Stomach (tissue), 4 donors: ENCODE measurements around the gene FLOT1.

ENCODE experiments used
- CTCF ChIP-seq, 7 experiments: fragments of 450-650 bp in 4 of 7; fragments of 200-600 bp in 3 of 7; sonication (generic) in 3 of 7; IDR thresholded peaks; one replicate each; pipeline ENCODE4 v1.5.1; 2016 to 2019; ENCODE audit warnings: antibody characterized with exemption in 7 of 7, control low read depth in 2 of 7, mild to moderate bottlenecking in 1 of 7
- EP300 ChIP-seq: sonication (generic); formaldehyde crosslinking; IDR thresholded peaks from one replicate; pipeline ENCODE4 v1.6.1; 2017; ENCODE audit warnings: antibody characterized with exemption
- POLR2A ChIP-seq, 4 donors: fragments of 450-650 bp; IDR thresholded peaks; one replicate each; pipeline ENCODE4 v1.6.1; 2016; ENCODE audit warnings: antibody characterized with exemption in 4 of 4, control low read depth in 2 of 4, mild to moderate bottlenecking in 1 of 4, moderate library complexity in 1 of 4

GRCh38 chr6:30749554-30750378, 7.3 kb upstream of the FLOT1 start:
- no peak for TF ChIP-seq CTCF (IDR thresholded peaks at IDR 0.05)
- no peak for TF ChIP-seq POLR2A (IDR thresholded peaks at IDR 0.05)
- no peak for TF ChIP-seq EP300
